ENCODE measurements around the gene PRAMEF12.
"Not testable (repeated sequence)": the region's sequence is repeated elsewhere in the genome, so short reads cannot be mapped to it uniquely, and the experiment has no call there.

PRAMEF12 gene

DNA sequence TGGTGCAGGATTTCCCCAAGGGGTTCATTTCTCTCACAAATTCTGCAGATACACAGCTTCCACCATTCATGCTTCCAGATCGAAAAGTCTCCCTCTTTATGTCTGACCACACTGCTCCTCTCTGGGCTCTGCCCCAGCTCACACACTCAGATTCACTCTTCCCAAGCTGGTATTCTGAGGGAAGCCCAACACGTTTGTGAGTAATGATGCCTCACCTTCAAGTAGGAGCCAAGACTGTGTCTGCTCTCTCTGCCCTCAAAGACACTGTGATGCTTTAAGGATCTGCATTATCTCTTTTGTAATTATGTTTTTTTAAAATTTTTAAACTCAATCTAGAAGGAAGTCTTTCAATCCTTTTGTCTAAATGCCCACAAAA is 37.9 kb downstream of the PRAMEF12 start:
- H3K9me3 ChIP-seq (ENCODE audit: control insufficient read depth, insufficient read depth, low read depth, low read length), result no peaks in the 10 kb centered on the region
- POLR2A ChIA-PET, result no interaction called here
- H3K4me3 ChIP-seq (ENCODE audit: low read depth, low read length), result no peak overlapping the region
- CTCF ChIA-PET, result no interaction called here
- H3K4me1 ChIP-seq (ENCODE audit: control insufficient read depth, insufficient read depth, low read length), result no peaks in the 10 kb centered on the region
- no peaks in the 10 kb centered on the region for H3K36me3 ChIP-seq (ENCODE audit: control insufficient read depth in 2 of 2, insufficient read depth in 1 of 2, low read length in 2 of 2)
- H3K27ac ChIP-seq (ENCODE audit: extremely low read depth, low read depth, low read length), result no peak overlapping the region
- TF ChIP-seq ZSCAN30 (tag by site-specific recombination; IDR thresholded peaks at IDR 0.05) (no peak), HOXC10 (CRISPR knock-in tag; IDR thresholded peaks at IDR 0.05) (no peak), ZBTB17 (tag by site-specific recombination; IDR thresholded peaks at IDR 0.05) (no peak), ZNF324 (tag by site-specific recombination; IDR thresholded peaks at IDR 0.05) (no peak), ZNF311 (tag by site-specific recombination; IDR thresholded peaks at IDR 0.05; ENCODE audit: borderline replicate concordance) (no peak), ZBTB21 (tag by site-specific recombination; IDR thresholded peaks at IDR 0.05) (no peak), ZNF707 (tag by site-specific recombination; IDR thresholded peaks at IDR 0.05) (no peak), ZNF211 (tag by site-specific recombination; IDR thresholded peaks at IDR 0.05; ENCODE audit: low read depth) (no peak), ZNF423 (tag by site-specific recombination; IDR thresholded peaks at IDR 0.05) (no peak), WT1 (tag by site-specific recombination; IDR thresholded peaks at IDR 0.05) (no peak), MEIS1 (CRISPR knock-in tag; IDR thresholded peaks at IDR 0.05; ENCODE audit: borderline replicate concordance) (no peak)
- TF ChIP-seq, protein P1, sequence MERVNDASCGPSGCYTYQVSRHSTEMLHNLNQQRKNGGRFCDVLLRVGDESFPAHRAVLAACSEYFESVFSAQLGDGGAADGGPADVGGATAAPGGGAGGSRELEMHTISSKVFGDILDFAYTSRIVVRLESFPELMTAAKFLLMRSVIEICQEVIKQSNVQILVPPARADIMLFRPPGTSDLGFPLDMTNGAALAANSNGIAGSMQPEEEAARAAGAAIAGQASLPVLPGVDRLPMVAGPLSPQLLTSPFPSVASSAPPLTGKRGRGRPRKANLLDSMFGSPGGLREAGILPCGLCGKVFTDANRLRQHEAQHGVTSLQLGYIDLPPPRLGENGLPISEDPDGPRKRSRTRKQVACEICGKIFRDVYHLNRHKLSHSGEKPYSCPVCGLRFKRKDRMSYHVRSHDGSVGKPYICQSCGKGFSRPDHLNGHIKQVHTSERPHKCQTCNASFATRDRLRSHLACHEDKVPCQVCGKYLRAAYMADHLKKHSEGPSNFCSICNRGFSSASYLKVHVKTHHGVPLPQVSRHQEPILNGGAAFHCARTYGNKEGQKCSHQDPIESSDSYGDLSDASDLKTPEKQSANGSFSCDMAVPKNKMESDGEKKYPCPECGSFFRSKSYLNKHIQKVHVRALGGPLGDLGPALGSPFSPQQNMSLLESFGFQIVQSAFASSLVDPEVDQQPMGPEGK (tag by site-specific recombination; IDR thresholded peaks at IDR 0.05), result no peak
- TF ChIP-seq, protein P2, sequence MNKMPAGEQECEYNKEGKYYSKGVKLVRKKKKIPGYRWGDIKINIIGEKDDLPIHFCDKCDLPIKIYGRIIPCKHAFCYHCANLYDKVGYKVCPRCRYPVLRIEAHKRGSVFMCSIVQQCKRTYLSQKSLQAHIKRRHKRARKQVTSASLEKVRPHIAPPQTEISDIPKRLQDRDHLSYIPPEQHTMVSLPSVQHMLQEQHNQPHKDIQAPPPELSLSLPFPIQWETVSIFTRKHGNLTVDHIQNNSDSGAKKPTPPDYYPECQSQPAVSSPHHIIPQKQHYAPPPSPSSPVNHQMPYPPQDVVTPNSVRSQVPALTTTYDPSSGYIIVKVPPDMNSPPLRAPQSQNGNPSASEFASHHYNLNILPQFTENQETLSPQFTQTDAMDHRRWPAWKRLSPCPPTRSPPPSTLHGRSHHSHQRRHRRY (tag by site-specific recombination; IDR thresholded peaks at IDR 0.05), result no peak
- TF ChIP-seq, protein P3, sequence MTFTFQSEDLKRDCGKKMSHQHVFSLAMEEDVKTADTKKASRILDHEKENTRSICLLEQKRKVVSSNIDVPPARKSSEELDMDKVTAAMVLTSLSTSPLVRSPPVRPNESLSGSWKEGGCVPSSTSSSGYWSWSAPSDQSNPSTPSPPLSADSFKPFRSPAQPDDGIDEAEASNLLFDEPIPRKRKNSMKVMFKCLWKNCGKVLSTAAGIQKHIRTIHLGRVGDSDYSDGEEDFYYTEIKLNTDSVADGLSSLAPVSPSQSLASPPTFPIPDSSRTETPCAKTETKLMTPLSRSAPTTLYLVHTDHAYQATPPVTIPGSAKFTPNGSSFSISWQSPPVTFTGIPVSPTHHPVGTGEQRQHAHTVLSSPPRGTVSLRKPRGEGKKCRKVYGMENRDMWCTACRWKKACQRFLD (tag by site-specific recombination; IDR thresholded peaks at IDR 0.05), result no peak

DNA sequence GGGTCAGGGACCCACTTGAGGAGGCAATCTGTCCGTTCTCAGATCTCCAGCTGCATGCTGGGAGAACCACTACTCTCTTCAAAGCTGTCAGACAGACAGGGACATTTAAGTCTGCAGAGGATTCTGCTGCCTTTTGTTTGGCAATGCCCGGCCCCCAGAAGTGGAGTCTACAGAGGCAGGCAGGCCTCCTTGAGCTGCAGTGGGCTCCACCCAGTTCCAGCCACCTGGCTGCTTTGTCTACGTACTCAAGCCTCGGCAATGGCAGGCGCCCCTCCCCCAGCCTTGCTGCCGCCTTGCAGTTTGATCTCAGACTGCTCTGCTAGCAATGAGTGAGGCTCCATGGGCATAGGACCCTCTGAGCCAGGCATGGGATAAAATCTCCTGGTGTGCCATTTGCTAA is 45.5 kb downstream of the PRAMEF12 start:
- CTCF ChIA-PET, result not testable (repeated sequence)

More for the DNA sequence above, 45.5 kb downstream of the PRAMEF12 start:
- H3K9me3 ChIP-seq (ENCODE audit: control insufficient read depth, insufficient read depth, low read depth, low read length); H3K27ac ChIP-seq (ENCODE audit: extremely low read depth, low read depth, low read length); H3K4me3 ChIP-seq (ENCODE audit: low read depth, low read length); H3K36me3 ChIP-seq (ENCODE audit: control insufficient read depth in 2 of 2, insufficient read depth in 1 of 2, low read length in 2 of 2); POLR2A ChIA-PET; H3K4me1 ChIP-seq (ENCODE audit: control insufficient read depth, insufficient read depth, low read length): not testable (repeated sequence)

Measured in HEK293 (cell line).